NCI-H146 treated with DMSO at 0.1 percent for 48 hours (cell line): ENCODE results near the gene CYLD.

Source experiments
- DNase-seq: peaks from one replicate; lab custom pipeline; 2025; ENCODE audit not compliant: unreplicated experiment; lab: John Stamatoyannopoulos, UW

Gene CYLD

GRCh38 chr16:50737420-50737959 is 4.4 kb upstream of the CYLD start:
- no peak for DNase-seq

DNA sequence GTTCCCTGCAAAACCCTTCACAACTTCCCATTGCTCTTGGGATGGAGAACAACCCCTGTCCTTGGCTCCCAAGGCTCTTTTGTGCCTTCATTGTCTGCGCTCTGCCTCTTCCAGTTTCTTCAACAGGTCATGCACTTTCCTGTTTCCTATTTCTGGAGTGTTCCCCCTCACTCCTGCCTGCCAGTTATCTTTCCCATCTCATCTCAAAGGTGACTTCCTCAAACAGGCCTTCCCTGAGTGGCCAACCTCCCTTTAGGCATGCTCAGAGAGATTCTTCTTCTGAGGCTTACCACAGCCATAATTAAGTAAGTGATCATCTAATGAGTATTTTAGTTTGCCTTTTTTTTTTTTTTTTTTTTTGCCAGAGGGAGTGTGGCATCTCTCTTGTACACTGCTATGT is 2.9 kb upstream of the CYLD start:
- no peak for DNase-seq

DNA sequence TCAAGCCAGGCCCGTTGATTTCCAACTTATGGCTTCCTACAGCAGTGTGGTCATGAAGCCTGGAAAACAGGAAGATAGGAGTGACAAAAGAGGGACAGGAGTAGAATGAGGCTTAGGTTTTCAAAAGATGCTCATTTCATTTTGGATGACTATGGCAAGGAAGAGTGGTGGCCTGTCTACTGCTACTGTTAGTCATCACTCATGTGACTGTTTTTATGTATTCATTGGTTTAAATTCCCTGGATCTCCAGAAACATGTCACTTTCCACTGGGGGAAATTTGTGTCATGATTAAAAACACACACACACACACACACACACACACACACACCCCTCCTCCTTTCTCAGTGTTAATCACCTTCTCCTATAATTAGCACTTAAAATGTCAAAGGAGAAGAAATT is 1.1 kb upstream of the CYLD start:
- DNase-seq = no peak

GRCh38 chr16:50741225-50741780 is 583 bp upstream of the CYLD start:
- DNase-seq = no peak

- DNase-seq = no peak
These were observed 802 bp downstream of the CYLD start for GRCh38 chr16:50742576-50743200.

GRCh38 chr16:50743581-50744225 is 1.8 kb downstream of the CYLD start:
- no peak for DNase-seq

GRCh38 chr16:50744881-50745280 is 3.0 kb downstream of the CYLD start:
- DNase-seq = no peak

GRCh38 chr16:50745940-50746339 is 4.1 kb downstream of the CYLD start:
- no peak for DNase-seq

GRCh38 chr16:50747207-50747956 is 5.5 kb downstream of the CYLD start:
- no peak for DNase-seq

- DNase-seq = no peak
These were observed 9.6 kb downstream of the CYLD start for GRCh38 chr16:50751528-50751927.

DNA sequence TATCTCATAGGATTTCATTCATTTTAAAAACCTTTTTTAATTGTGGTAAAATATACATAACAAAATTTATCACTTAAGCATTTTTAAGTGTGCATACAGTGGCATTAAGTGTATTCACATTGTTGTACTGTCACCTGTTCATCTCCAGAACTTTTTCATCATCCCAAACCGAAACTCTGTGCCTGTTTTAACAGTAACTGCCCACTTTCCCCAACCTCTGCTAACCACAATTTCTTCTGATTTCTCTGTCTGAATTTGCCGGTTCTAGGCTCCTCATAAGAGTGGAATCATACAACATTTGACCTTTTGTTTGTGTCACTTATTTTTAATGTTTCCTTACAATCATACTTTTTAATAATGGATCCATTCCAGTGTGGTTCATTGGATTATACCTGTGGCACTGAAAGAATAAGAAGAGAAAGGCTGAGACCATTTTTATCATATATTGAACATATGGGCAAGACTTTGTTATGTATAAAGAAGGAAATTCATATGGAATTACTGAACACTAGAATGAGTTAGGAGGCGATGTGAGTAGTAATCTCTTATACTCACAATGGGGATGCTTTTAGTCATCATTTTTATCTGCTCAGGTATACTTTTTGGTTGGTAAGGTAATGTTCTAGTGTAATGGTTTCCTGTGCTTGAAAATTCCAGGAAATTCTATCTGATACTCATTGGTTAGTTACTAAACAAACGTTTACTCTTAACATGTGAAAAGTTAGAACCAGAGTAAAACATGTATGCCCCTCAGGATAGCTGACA is 10.8 kb downstream of the CYLD start:
- DNase-seq = no peak

GRCh38 chr16:50756473-50756872 is 14.6 kb downstream of the CYLD start:
- no peak for DNase-seq

GRCh38 chr16:50761267-50761666 is 19.4 kb downstream of the CYLD start:
- no peak for DNase-seq

- no peak for DNase-seq
These were observed 20.4 kb downstream of the CYLD start for GRCh38 chr16:50762241-50762640.

DNA sequence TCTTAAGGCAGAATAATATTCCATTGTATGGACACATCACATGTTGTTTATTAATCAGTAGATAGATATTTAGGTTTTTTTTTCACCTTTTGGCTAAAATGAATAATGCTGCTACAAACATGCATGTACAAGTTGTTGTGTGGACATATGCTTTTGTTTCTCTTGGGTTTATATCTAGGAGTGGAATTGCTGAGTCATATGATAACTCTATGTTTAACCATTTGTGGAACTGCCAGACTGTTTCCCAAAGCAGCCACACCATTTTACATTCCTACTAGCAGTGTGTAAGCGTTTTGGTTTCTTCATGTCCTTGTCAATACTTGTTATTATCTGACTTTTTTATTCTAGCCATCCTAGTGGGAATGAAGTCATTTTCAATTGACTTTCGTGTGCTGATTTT is 21.3 kb downstream of the CYLD start:
- DNase-seq = no peak

DNA sequence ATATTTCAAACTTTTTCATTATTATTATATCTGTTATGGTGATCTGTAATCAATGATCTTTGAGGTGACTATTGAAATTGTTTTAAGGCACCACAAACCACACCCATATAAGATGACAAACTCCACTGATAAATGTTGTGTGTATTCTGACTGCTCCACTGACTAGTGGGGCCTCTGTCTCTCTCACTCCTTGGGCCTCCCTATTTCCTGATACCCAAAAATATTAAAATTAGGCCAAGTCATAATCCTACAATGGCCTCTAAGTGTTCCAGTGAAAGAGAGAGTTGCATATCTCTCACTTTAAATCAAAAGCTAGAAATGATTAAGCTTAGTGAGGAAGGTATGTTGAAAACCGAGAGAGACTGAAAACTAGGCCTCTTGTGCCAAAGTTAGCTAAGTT is 23.4 kb downstream of the CYLD start:
- no peak for DNase-seq

DNA sequence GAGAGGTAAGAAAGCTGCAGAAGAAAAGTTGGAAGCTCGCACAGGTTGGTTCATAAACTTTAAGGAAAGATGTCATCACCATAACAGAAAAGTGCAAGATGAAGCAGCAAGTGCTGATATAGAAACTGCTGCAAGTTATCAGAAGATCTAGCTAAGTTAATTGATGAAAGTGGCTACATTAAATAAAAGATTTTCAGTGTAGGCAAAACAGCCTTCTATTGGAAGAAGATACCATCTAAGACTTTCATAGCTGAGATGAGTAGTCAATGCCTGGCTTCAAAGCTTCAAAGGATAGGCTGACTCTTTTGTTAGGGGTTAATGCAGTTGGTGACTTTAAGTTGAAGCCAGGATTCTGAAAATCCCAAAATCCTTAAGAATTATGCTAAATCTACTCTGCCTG is 24.0 kb downstream of the CYLD start:
- DNase-seq = no peak

DNA sequence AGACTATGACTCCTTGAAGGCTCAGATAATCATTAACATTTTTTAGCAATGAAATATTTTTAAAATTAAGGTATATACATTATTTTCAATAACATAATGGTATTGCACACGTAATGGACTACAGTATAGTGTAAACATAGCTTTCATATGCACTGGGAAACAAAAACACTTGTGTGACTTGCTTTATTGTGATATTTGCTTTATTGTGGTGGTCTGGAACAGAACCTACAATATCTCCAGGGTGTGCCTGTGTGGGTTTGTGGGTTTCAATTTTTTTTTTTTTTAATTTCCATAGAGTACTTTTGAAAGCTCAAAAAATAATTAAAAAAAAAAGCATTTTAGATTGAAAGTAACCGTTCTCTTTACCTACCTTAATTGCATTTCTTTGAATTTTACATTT is 25.3 kb downstream of the CYLD start:
- no peak for DNase-seq

DNA sequence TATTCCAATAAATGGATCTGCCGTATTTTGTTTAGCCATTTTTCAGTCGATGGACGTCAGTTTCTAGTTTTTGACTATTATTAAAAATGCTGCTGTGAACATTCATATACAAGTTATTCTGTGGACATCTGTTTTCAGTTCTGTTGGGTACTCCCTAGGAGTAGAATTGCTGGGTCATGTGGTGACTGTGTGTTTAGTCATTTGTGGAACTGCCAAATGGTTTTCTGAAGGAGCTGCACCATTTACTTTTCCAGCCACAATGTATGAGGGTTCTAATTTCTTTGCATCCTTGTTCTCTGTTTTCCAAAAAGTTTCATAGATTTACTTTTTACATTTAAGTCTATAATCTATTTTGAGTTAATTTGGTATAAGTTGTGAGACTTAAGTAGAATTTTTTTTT is 29.5 kb downstream of the CYLD start:
- no peak for DNase-seq

DNA sequence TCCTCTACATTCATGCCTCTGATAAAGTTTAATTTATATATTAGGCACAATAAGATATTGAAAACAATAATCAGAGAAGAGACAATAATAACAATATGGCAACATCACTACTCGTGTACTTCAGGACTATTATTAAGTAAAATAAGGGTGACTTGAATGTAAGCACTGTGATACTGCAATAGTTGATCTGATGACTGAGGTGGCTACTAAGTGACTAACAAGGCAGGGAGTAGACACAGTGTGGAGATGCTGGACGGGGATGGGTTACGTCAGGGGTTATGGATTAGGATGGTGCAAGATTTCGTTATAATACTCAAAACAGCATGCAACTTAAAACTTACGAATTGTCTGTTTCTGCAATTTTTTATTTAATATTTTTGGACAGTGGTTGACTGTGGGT is 32.5 kb downstream of the CYLD start:
- DNase-seq = no peak

GRCh38 chr16:50774960-50775359 is 33.1 kb downstream of the CYLD start:
- DNase-seq = no peak
